ENCODE measurements around the gene PPL. TPM values are rescaled to one million over a fixed set of nuclear protein-coding genes. Genes with fewer than 3 reads are reported as not detected.

PPL gene
- total and polyA plus RNA-seq, 2 donors (not counting 3 experiments of a cell fraction or from before 2014, with no cell fraction given) = 0.07 to 0.20 TPM

- no peak overlapping the region for H2AFZ ChIP-seq (ENCODE audit: low read depth, low read length)
- H3K4me1 ChIP-seq (ENCODE audit: control insufficient read depth, extremely low read depth, insufficient read depth, low read length) = peaks cover 26% of the 10 kb centered on the region
- dilution Hi-C loops (cut with MboI; ENCODE audit: extremely low pct_ligation_motif_present, low sequenced_read_pairs) = no loop called here
- TF ChIP-seq EZH2 (IDR thresholded peaks at IDR 0.05; ENCODE audit: borderline replicate concordance, low read depth, low read length, severe bottlenecking) (no peak), JUN (IDR thresholded peaks at IDR 0.05; ENCODE audit: borderline replicate concordance, insufficient read depth, insufficient read length, low read depth) (no peak), POLR2AphosphoS5 (IDR thresholded peaks at IDR 0.05; ENCODE audit: insufficient read depth, low read depth, low read length) (no peak), FOS (IDR thresholded peaks at IDR 0.05; ENCODE audit: borderline replicate concordance, insufficient read depth, low read length) (no peak), CTCF (IDR thresholded peaks at IDR 0.05; ENCODE audit: extremely low read depth in 1 of 2, insufficient read depth in 1 of 2, low read depth in 1 of 2, low read length in 2 of 2) (no peak), POLR2A (IDR thresholded peaks at IDR 0.05; ENCODE audit: low read depth, low read length) (no peak), MYC (IDR thresholded peaks at IDR 0.05; ENCODE audit: low read depth, low read length) (no peak), MAX (IDR thresholded peaks at IDR 0.05; ENCODE audit: insufficient read depth, insufficient read length) (no peak), GATA2 (IDR thresholded peaks at IDR 0.05; ENCODE audit: insufficient read depth, insufficient read length, low read depth, low read length) (no peak)
- intact Hi-C loops (cut with micrococcal nuclease) = no loop called here
- no peak overlapping the region for H3K4me3 ChIP-seq (replicated peaks in 1 of 3; ENCODE audit: insufficient read depth in 1 of 3, low read depth in 1 of 3, low read length in 3 of 3)
- H3K9me3 ChIP-seq (replicated peaks; ENCODE audit: control insufficient read depth, insufficient read depth, low read length) = no peaks in the 10 kb centered on the region
- no peaks in the 10 kb centered on the region for H3K9me1 ChIP-seq (replicated peaks; ENCODE audit: control insufficient read depth, extremely low read depth, insufficient read depth, low read length)
- POLR2A ChIA-PET = no interaction called here
- BruUV-seq (replicated peaks) = no TSS peak
- no peak overlapping the region for H3K4me2 ChIP-seq (ENCODE audit: insufficient read depth, low read length)
- H3K9ac ChIP-seq (replicated peaks; ENCODE audit: extremely low read depth, insufficient read depth, low read length) = no peak overlapping the region
- H4K20me1 ChIP-seq (replicated peaks; ENCODE audit: control insufficient read depth, extremely low read depth, insufficient read depth, low read length) = no peaks in the 10 kb centered on the region
- H3K79me2 ChIP-seq (ENCODE audit: control insufficient read depth, insufficient read depth, low read length) = peaks cover 75% of the 10 kb centered on the region
- CTCF ChIA-PET = interaction anchor here (0.6 kb wide), 1 partner anchor 11 kb away, joined by 3 read pairs; no protein-coding TSS in a partner anchor
- H3K36me3 ChIP-seq (ENCODE audit: control insufficient read depth in 2 of 2, extremely low read depth in 1 of 2, insufficient read depth in 2 of 2, low read length in 2 of 2) = peaks cover 16 to 21% of the 10 kb centered on the region in 2 experiments
- H3K27ac ChIP-seq (ENCODE audit: insufficient read depth, low read depth, low read length) = no peak overlapping the region
- DNase-seq (ENCODE audit: low read depth, low spot score) (no peak), FAIRE-seq (no peak)
- no peaks in the 10 kb centered on the region for H3K27me3 ChIP-seq (ENCODE audit: control insufficient read depth in 2 of 2, insufficient read depth in 2 of 2, low read length in 2 of 2)
Measured at GRCh38 chr16:4862639-4863038, 74.3 kb downstream of the PPL start.
